ENCODE data around the gene MYO7B.

DNA sequence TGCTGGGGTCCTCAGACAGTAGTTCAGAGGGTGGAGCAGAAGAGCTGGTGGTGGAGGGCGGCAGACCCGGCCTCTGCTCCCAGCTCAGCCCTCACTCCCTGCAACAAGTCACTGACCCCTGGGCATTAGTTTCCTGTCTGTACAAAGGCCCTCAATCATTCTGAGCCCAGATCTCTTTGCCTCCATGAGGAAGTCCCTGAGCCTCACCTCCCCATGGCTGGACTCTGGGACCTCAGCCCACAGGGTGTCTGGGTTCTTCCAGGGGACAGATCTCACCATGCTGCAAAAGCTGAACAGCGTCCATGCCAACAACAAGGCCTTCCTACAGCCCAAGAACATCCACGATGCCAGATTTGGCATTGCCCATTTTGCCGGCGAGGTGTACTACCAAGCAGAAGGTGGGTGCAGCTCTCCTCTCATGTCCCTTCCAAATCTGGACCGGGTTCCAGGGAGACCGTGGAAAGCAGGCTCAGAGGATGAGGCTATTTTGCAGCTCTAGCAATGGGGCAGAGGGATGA lies 49.1 kb downstream of the MYO7B start:
- no peak for TF ChIP-seq EZH2 (IDR thresholded peaks at IDR 0.05; ENCODE audit: borderline replicate concordance)
- TF ChIP-seq, protein P1, sequence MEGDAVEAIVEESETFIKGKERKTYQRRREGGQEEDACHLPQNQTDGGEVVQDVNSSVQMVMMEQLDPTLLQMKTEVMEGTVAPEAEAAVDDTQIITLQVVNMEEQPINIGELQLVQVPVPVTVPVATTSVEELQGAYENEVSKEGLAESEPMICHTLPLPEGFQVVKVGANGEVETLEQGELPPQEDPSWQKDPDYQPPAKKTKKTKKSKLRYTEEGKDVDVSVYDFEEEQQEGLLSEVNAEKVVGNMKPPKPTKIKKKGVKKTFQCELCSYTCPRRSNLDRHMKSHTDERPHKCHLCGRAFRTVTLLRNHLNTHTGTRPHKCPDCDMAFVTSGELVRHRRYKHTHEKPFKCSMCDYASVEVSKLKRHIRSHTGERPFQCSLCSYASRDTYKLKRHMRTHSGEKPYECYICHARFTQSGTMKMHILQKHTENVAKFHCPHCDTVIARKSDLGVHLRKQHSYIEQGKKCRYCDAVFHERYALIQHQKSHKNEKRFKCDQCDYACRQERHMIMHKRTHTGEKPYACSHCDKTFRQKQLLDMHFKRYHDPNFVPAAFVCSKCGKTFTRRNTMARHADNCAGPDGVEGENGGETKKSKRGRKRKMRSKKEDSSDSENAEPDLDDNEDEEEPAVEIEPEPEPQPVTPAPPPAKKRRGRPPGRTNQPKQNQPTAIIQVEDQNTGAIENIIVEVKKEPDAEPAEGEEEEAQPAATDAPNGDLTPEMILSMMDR (IDR thresholded peaks at IDR 0.05; ENCODE audit: poor library complexity): no peak
- no peak for TF ChIP-seq EZH2phosphoT487 (IDR thresholded peaks at IDR 0.05; ENCODE audit: low read depth, severe bottlenecking, unreplicated experiment)

Data from hepatocyte (in vitro differentiated cells).